HCT116 (cell line): ENCODE measurements around the gene ERMARD. TPM values are rescaled to one million over a fixed set of nuclear protein-coding genes. Genes with fewer than 3 reads are reported as not detected.

Source experiments
- ATAC-seq: fragments of 200-7000 bp; cut with Tn5 transposase; 2 replicates; pipeline ENCODE4 v1.9.1; 2020; ENCODE audit warnings: mild to moderate bottlenecking, moderate library complexity
- BruUV-seq: library from RNA; stranded (reverse); fragments of 400-500 nt; replicated peaks from 2 replicates; lab custom pipeline; 2021; lab: Mats Ljungman, UMichigan
- CTCF ChIA-PET: fragments of 300-600 bp; sonication (Branson Sonifier 250); formaldehyde crosslinking; loops from one replicate; lab custom pipeline; 2021; ENCODE audit warnings: antibody characterized with exemption; lab: Charles Lee
- POLR2A ChIA-PET: fragments of 300-600, 350-600 bp; sonication (Branson Sonifier 250); formaldehyde crosslinking; loops from one replicate; lab custom pipeline; 2021; ENCODE audit warnings: antibody characterized with exemption; lab: Charles Lee
- RAD21 ChIA-PET, 2 experiments: fragments of 300-600 bp; sonication (Branson Sonifier 250); formaldehyde crosslinking; loops; one replicate each; lab custom pipeline; 2023; ENCODE audit warnings: low total read pairs in 2 of 2; ENCODE audit not compliant: uncharacterized antibody in 2 of 2, unreplicated experiment in 2 of 2, low non-redundant PET in 1 of 2; lab: Charles Lee
- DNase-seq: peaks from one replicate; pipeline ENCODE4 v3.0.0-alpha.2; 2010; ENCODE audit warnings: low read depth, low spot score
- H2AFZ ChIP-seq: fragments of 200-600 bp; shearing (Covaris generic), sonication (generic); 2 replicates; pipeline ENCODE4 v1.6.1; 2017; ENCODE audit warnings: low read depth, mixed run types, mixed read lengths, antibody characterized with exemption, low read length; ENCODE audit not compliant: poor library complexity, severe bottlenecking
- H3K27ac ChIP-seq: 2 replicates; pipeline ENCODE4 v1.5.1; 2012; ENCODE audit warnings: low read depth, low read length
- H3K27me3 ChIP-seq: fragments of 200-600 bp; sonication (generic); 2 replicates; pipeline ENCODE4 v1.6.1; 2016; ENCODE audit warnings: mixed run types, low read length, mixed read lengths; ENCODE audit not compliant: insufficient read depth
- H3K36me3 ChIP-seq, 2 experiments: fragments of 200-500 bp in 1 of 2; fragments of 200-600 bp in 1 of 2; sonication (Bioruptor generic) in 1 of 2; sonication (generic) in 1 of 2; 2 replicates each; pipeline versions ENCODE4 v1.5.1 to v1.6.1; 2014 to 2016; ENCODE audit warnings: low read length in 2 of 2, inconsistent platforms in 1 of 2, mixed read lengths in 1 of 2, mixed run types in 1 of 2; ENCODE audit not compliant: insufficient read depth in 2 of 2, control insufficient read depth in 1 of 2
- H3K4me1 ChIP-seq, 2 experiments: fragments of 200-600 bp in 1 of 2; sonication (generic) in 1 of 2; 2 replicates each; pipeline versions ENCODE4 v1.5.1 to v1.6.1; 2012 to 2017; ENCODE audit warnings: low read length in 2 of 2, inconsistent platforms in 1 of 2, mild to moderate bottlenecking in 1 of 2, mixed read lengths in 1 of 2, mixed run types in 1 of 2, moderate library complexity in 1 of 2; ENCODE audit not compliant: insufficient read depth in 2 of 2, control insufficient read depth in 1 of 2
- H3K4me2 ChIP-seq: fragments of 200-600 bp; sonication (generic); 2 replicates; pipeline ENCODE4 v1.6.1; 2017; ENCODE audit warnings: mixed run types, low read length, mixed read lengths
- H3K4me3 ChIP-seq, 2 experiments: fragments of 200-600 bp in 1 of 2; sonication (generic) in 1 of 2; replicated peaks in 1 of 2; 2 replicates each; pipeline ENCODE4 v1.5.1; 2011 to 2016; ENCODE audit warnings: low read length in 2 of 2, control low read depth in 1 of 2, low read depth in 1 of 2, mild to moderate bottlenecking in 1 of 2, mixed read lengths in 1 of 2, mixed run types in 1 of 2
- H3K79me2 ChIP-seq: fragments of 200-600 bp; sonication (generic); 2 replicates; pipeline ENCODE4 v1.6.1; 2017; ENCODE audit warnings: mild to moderate bottlenecking, mixed run types, low read length, moderate library complexity, mixed read lengths; ENCODE audit not compliant: insufficient read depth
- H3K9ac ChIP-seq: fragments of 200-600 bp; sonication (generic); 2 replicates; pipeline ENCODE4 v1.6.1; 2016; ENCODE audit warnings: low read length, mixed read lengths
- H3K9me2 ChIP-seq: fragments of 200-600 bp; sonication (generic), shearing (Covaris generic); 2 replicates; pipeline ENCODE4 v1.6.1; 2017; ENCODE audit warnings: mixed run types, mild to moderate bottlenecking, moderate library complexity; ENCODE audit not compliant: insufficient read depth
- H3K9me3 ChIP-seq, 2 experiments: fragments of 200-500 bp in 1 of 2; fragments of 200-600 bp in 1 of 2; sonication (Bioruptor generic) in 1 of 2; sonication (generic) in 1 of 2; 2 replicates each; pipeline ENCODE4 v1.6.1; 2014 to 2017; ENCODE audit warnings: low read length in 2 of 2, mixed read lengths in 2 of 2, inconsistent platforms in 1 of 2, low read depth in 1 of 2, mild to moderate bottlenecking in 1 of 2, mixed run types in 1 of 2, moderate library complexity in 1 of 2; ENCODE audit not compliant: control insufficient read depth in 1 of 2, insufficient read depth in 1 of 2
- H4K20me1 ChIP-seq: fragments of 200-600 bp; sonication (generic), shearing (Covaris generic); 2 replicates; pipeline ENCODE4 v1.6.1; 2017; ENCODE audit warnings: mixed run types, mild to moderate bottlenecking, moderate library complexity; ENCODE audit not compliant: insufficient read depth
- CTCF ChIP-seq, 3 experiments: fragments of 200-600 bp in 1 of 3; sonication (generic) in 1 of 3; IDR thresholded peaks in 2 of 3; conservative IDR thresholded peaks in 1 of 3; 2 replicates each; pipeline ENCODE4 v1.5.1; 2012 to 2017; ENCODE audit warnings: low read depth in 2 of 3, low read length in 2 of 3, antibody characterized with exemption in 1 of 3, borderline replicate concordance in 1 of 3, control low read depth in 1 of 3, mild to moderate bottlenecking in 1 of 3, mixed read lengths in 1 of 3, mixed run types in 1 of 3, moderate library complexity in 1 of 3; ENCODE audit not compliant: insufficient read depth in 1 of 3
- EGR1 ChIP-seq: IDR thresholded peaks from 2 replicates; pipeline ENCODE4 v1.6.1; 2012; ENCODE audit warnings: low read depth
- ELF1 ChIP-seq: IDR thresholded peaks from 2 replicates; pipeline ENCODE4 v1.6.1; 2012; ENCODE audit warnings: low read depth, borderline replicate concordance
- EZH2 ChIP-seq: fragments of 200-600 bp; sonication (generic); IDR thresholded peaks from 2 replicates; pipeline ENCODE4 v1.6.1; 2017; ENCODE audit warnings: antibody characterized with exemption, mixed run types
- EZH2phosphoT487 ChIP-seq: fragments of 200-600 bp; IDR thresholded peaks from 2 replicates; pipeline ENCODE4 v1.6.1; 2018; ENCODE audit warnings: antibody characterized with exemption, borderline replicate concordance
- JUND ChIP-seq: IDR thresholded peaks from 2 replicates; pipeline ENCODE4 v1.6.1; 2012
- MAX ChIP-seq: IDR thresholded peaks from 2 replicates; pipeline ENCODE4 v1.6.1; 2012
- POLR2A ChIP-seq: IDR thresholded peaks from 2 replicates; pipeline ENCODE4 v1.7.0; 2011; ENCODE audit warnings: borderline replicate concordance; ENCODE audit not compliant: insufficient read depth, insufficient read length; ENCODE audit errors: extremely low read depth
- POLR2AphosphoS5 ChIP-seq: IDR thresholded peaks from 2 replicates; pipeline ENCODE4 v1.6.1; 2011; ENCODE audit warnings: mild to moderate bottlenecking, low read depth, low read length, moderate library complexity
- SP1 ChIP-seq: IDR thresholded peaks from 2 replicates; pipeline ENCODE4 v1.6.1; 2012; ENCODE audit warnings: low read depth
- SRF ChIP-seq: IDR thresholded peaks from 2 replicates; pipeline ENCODE4 v1.6.1; 2012; ENCODE audit warnings: low read depth
- TCF7L2 ChIP-seq: IDR thresholded peaks from 2 replicates; pipeline ENCODE4 v1.7.0; 2011; ENCODE audit warnings: borderline replicate concordance, inconsistent platforms; ENCODE audit not compliant: insufficient read depth, insufficient read length; ENCODE audit errors: extremely low read depth
- YY1 ChIP-seq: IDR thresholded peaks from 2 replicates; pipeline ENCODE4 v1.6.1; 2011; ENCODE audit warnings: low read length, low read depth, moderate library complexity, mild to moderate bottlenecking; ENCODE audit not compliant: insufficient replicate concordance; ENCODE audit errors: extremely low read depth
- ZBTB33 ChIP-seq: IDR thresholded peaks from 2 replicates; pipeline ENCODE4 v1.6.1; 2011; ENCODE audit warnings: mild to moderate bottlenecking, low read length, moderate library complexity; ENCODE audit not compliant: insufficient replicate concordance; ENCODE audit errors: extremely low read depth
- ZFX ChIP-seq: fragments of 450-650 bp; IDR thresholded peaks from 2 replicates; pipeline ENCODE4 v1.6.1; 2017
- intact Hi-C: fragments of 100-400 bp; cut with micrococcal nuclease; formaldehyde crosslinking; loops from 2 replicates; pipeline ENCODE4 v1.10.0; 2022
- total RNA-seq: library from RNA; stranded (reverse); gene quantifications from one replicate; pipeline ENCODE4 v1.2.1, GENCODE V29; 2021; ENCODE audit not compliant: unreplicated experiment

Gene ERMARD
- total RNA-seq, 1 experiment from 2014 or later = 24.7 TPM

GRCh38 chr6:169726963-169727362 lies 24.5 kb upstream of the ERMARD start:
- H3K9ac ChIP-seq = no peak overlapping the region
- H3K4me3 ChIP-seq = no peak overlapping the region
- no peaks in the 10 kb centered on the region for H4K20me1 ChIP-seq
- no peak overlapping the region for H3K27ac ChIP-seq
- CTCF ChIA-PET = no interaction called here
- no TSS peak for BruUV-seq
- no peaks in the 10 kb centered on the region for H3K27me3 ChIP-seq
- no peak overlapping the region for H3K4me2 ChIP-seq
- TF ChIP-seq EGR1 = no peak
- TF ChIP-seq YY1 = no peak
- no peak for TF ChIP-seq ZFX
- TF ChIP-seq EZH2 = no peak
- TF ChIP-seq SP1 = no peak
- TF ChIP-seq ELF1 = no peak
- TF ChIP-seq SRF = no peak
- no peak for TF ChIP-seq ZBTB33
- no peak for TF ChIP-seq EZH2phosphoT487
- TF ChIP-seq POLR2A = no peak
- no peak for TF ChIP-seq CTCF (IDR thresholded peaks at IDR 0.05 in 2 of 3, conservative IDR thresholded peaks at IDR 0.05 in 1 of 3; ENCODE audit: borderline replicate concordance in 1 of 3, insufficient read depth in 1 of 3, low read depth in 2 of 3, low read length in 2 of 3)
- no peak for TF ChIP-seq JUND
- TF ChIP-seq MAX = no peak
- no peak for TF ChIP-seq TCF7L2
- TF ChIP-seq POLR2AphosphoS5 = no peak
- H3K9me2 ChIP-seq = no peaks in the 10 kb centered on the region
- no peaks in the 10 kb centered on the region for H3K9me3 ChIP-seq
- no peaks in the 10 kb centered on the region for H3K36me3 ChIP-seq
- H3K79me2 ChIP-seq = peaks cover 15% of the 10 kb centered on the region
- intact Hi-C loops = no loop called here
- H2AFZ ChIP-seq = no peak overlapping the region
- RAD21 ChIA-PET = no interaction called here
- POLR2A ChIA-PET = no interaction called here
- H3K4me1 ChIP-seq = peaks cover 16 to 24% of the 10 kb centered on the region in 2 experiments
- no peak for DNase-seq
- ATAC-seq = no peak
